Neural progenitor cell (in vitro differentiated cells): ENCODE measurements around the gene NFIL3. TPM values are rescaled to one million over a fixed set of nuclear protein-coding genes. Genes with fewer than 3 reads are reported as not detected.

ENCODE experiments used
- DNase-seq: peaks from one replicate; pipeline ENCODE4 v3.0.0-alpha.2; 2016; ENCODE audit warnings: low spot score
- H2AFZ ChIP-seq: fragments of 200-600 bp; sonication (generic); replicated peaks from 2 replicates; pipeline ENCODE4 v1.6.1; 2016; ENCODE audit warnings: antibody characterized with exemption
- H3F3A ChIP-seq: fragments of 200-600 bp; sonication (generic); 2 replicates; pipeline ENCODE4 v1.6.1; 2016; ENCODE audit warnings: antibody characterized with exemption, low read depth
- H3K27ac ChIP-seq: fragments of 200-600 bp; sonication (generic); 2 replicates; pipeline ENCODE4 v1.5.1; 2016; ENCODE audit warnings: mild to moderate bottlenecking
- H3K27me3 ChIP-seq: fragments of 200-600 bp; sonication (generic); 2 replicates; pipeline ENCODE4 v1.6.1; 2016; ENCODE audit warnings: mild to moderate bottlenecking, moderate library complexity
- H3K36me3 ChIP-seq: fragments of 200-600 bp; sonication (generic); 2 replicates; pipeline ENCODE4 v1.5.1; 2016
- H3K4me1 ChIP-seq: fragments of 200-600 bp; sonication (generic); 2 replicates; pipeline ENCODE4 v1.6.1; 2016; ENCODE audit warnings: mixed run types
- H3K4me2 ChIP-seq: fragments of 200-600 bp; sonication (generic); 2 replicates; pipeline ENCODE4 v1.6.1; 2016
- H3K4me3 ChIP-seq: fragments of 200-600 bp; sonication (generic); 2 replicates; pipeline ENCODE4 v1.5.1; 2016
- H3K79me2 ChIP-seq: fragments of 200-600 bp; sonication (generic); 2 replicates; pipeline ENCODE4 v1.6.1; 2016; ENCODE audit warnings: low read depth
- H3K9ac ChIP-seq: fragments of 200-600 bp; sonication (generic); 2 replicates; pipeline ENCODE4 v1.6.1; 2016
- H3K9me3 ChIP-seq: fragments of 200-600 bp; sonication (generic); 2 replicates; pipeline ENCODE4 v1.5.1; 2016; ENCODE audit warnings: low read depth
- H4K20me1 ChIP-seq: fragments of 200-600 bp; sonication (generic); 2 replicates; pipeline ENCODE4 v1.6.1; 2016; ENCODE audit warnings: low read depth
- H3K27ac Mint-ChIP-seq: 3 replicates; pipeline ENCODE4 v1.8.0; 2021; ENCODE audit warnings: mixed read lengths
- H3K27me3 Mint-ChIP-seq: 2 replicates; pipeline ENCODE4 v1.8.0; 2022; ENCODE audit warnings: low read depth, mild to moderate bottlenecking, inconsistent platforms, moderate library complexity, mixed read lengths; ENCODE audit not compliant: insufficient read depth
- H3K36me3 Mint-ChIP-seq: 3 replicates; pipeline ENCODE4 v1.8.0; 2021; ENCODE audit warnings: mixed read lengths
- H3K4me1 Mint-ChIP-seq: 3 replicates; pipeline ENCODE4 v1.8.0; 2021; ENCODE audit warnings: mixed read lengths
- H3K4me3 Mint-ChIP-seq: 3 replicates; pipeline ENCODE4 v1.8.0; 2021; ENCODE audit warnings: mild to moderate bottlenecking, moderate library complexity, mixed read lengths
- H3K9me3 Mint-ChIP-seq: 3 replicates; pipeline ENCODE4 v1.8.0; 2020; ENCODE audit warnings: mixed read lengths
- CTCF ChIP-seq: fragments of 200-600 bp; sonication (generic); IDR thresholded peaks from 2 replicates; pipeline ENCODE4 v1.5.1; 2017; ENCODE audit warnings: antibody characterized with exemption, mild to moderate bottlenecking
- EZH2 ChIP-seq: fragments of 200-600 bp; sonication (generic); IDR thresholded peaks from 2 replicates; pipeline ENCODE4 v1.6.1; 2017; ENCODE audit warnings: antibody characterized with exemption, mild to moderate bottlenecking, moderate library complexity
- EZH2phosphoT487 ChIP-seq: fragments of 200-600 bp; sonication (generic); IDR thresholded peaks from 2 replicates; pipeline ENCODE4 v1.6.1; 2017; ENCODE audit warnings: antibody characterized with exemption
- total RNA-seq: library from RNA; depleted of rRNA; stranded (reverse); fragments of >200 nt; gene quantifications from 2 replicates; pipeline ENCODE4 v1.2.3, GENCODE V29; 2015; ENCODE audit warnings: low replicate concordance

The NFIL3 gene
- total RNA-seq, 1 donor from 2014 or later = 22.3 TPM

GRCh38 chr9:91407580-91408318 is 15.9 kb downstream of the NFIL3 start:
- no peak for DNase-seq
- H3F3A ChIP-seq = no peaks in the 10 kb centered on the region
- Mint-ChIP-seq H3K27ac (no peak overlapping the region), H3K36me3 (peaks cover 34% of the 10 kb centered on the region), H3K27me3 (no peaks in the 10 kb centered on the region), H3K4me3 (no peak overlapping the region), H3K4me1 (no peaks in the 10 kb centered on the region), H3K9me3 (peaks cover 2% of the 10 kb centered on the region)
- no peak overlapping the region for H3K9ac ChIP-seq
- no peak overlapping the region for H3K27ac ChIP-seq
- no peaks in the 10 kb centered on the region for H3K9me3 ChIP-seq
- H3K4me1 ChIP-seq = no peaks in the 10 kb centered on the region
- H3K4me2 ChIP-seq = no peak overlapping the region
- TF ChIP-seq EZH2 (no peak), CTCF (no peak), EZH2phosphoT487 (no peak)
- H4K20me1 ChIP-seq = peaks cover 11% of the 10 kb centered on the region
- H3K4me3 ChIP-seq = no peak overlapping the region
- H2AFZ ChIP-seq = no peak overlapping the region
- no peaks in the 10 kb centered on the region for H3K27me3 ChIP-seq
- H3K36me3 ChIP-seq = no peaks in the 10 kb centered on the region
- peaks cover 20% of the 10 kb centered on the region for H3K79me2 ChIP-seq

GRCh38 chr9:91405343-91406077 is 18.1 kb downstream of the NFIL3 start:
- no peaks in the 10 kb centered on the region for H3K36me3 ChIP-seq
- no peak overlapping the region for H3K9ac ChIP-seq
- Mint-ChIP-seq H3K36me3 (peaks cover 26% of the 10 kb centered on the region), H3K9me3 (peaks cover 2% of the 10 kb centered on the region), H3K4me1 (no peaks in the 10 kb centered on the region), H3K27ac (no peak overlapping the region), H3K4me3 (no peak overlapping the region), H3K27me3 (no peaks in the 10 kb centered on the region)
- no peaks in the 10 kb centered on the region for H3K4me1 ChIP-seq
- TF ChIP-seq EZH2 (no peak), CTCF (no peak), EZH2phosphoT487 (no peak)
- H3K79me2 ChIP-seq = no peaks in the 10 kb centered on the region
- H4K20me1 ChIP-seq = peaks cover under 1% of the 10 kb centered on the region
- no peaks in the 10 kb centered on the region for H3K9me3 ChIP-seq
- no peak overlapping the region for H2AFZ ChIP-seq
- DNase-seq = no peak
- no peak overlapping the region for H3K27ac ChIP-seq
- no peak overlapping the region for H3K4me2 ChIP-seq
- H3K4me3 ChIP-seq = no peak overlapping the region
- no peaks in the 10 kb centered on the region for H3F3A ChIP-seq
- H3K27me3 ChIP-seq = no peaks in the 10 kb centered on the region

GRCh38 chr9:91403665-91404543 is 19.7 kb downstream of the NFIL3 start:
- Mint-ChIP-seq H3K4me3 (no peak overlapping the region), H3K27me3 (no peaks in the 10 kb centered on the region), H3K27ac (no peak overlapping the region), H3K4me1 (no peaks in the 10 kb centered on the region), H3K9me3 (peaks cover 2% of the 10 kb centered on the region), H3K36me3 (peaks cover 13% of the 10 kb centered on the region)
- H3K27ac ChIP-seq = no peak overlapping the region
- TF ChIP-seq EZH2phosphoT487 (no peak), CTCF (no peak), EZH2 (no peak)
- no peaks in the 10 kb centered on the region for H3K36me3 ChIP-seq
- H2AFZ ChIP-seq = no peak overlapping the region
- H3F3A ChIP-seq = no peaks in the 10 kb centered on the region
- H3K4me2 ChIP-seq = no peak overlapping the region
- no peaks in the 10 kb centered on the region for H3K27me3 ChIP-seq
- H3K9ac ChIP-seq = no peak overlapping the region
- no peaks in the 10 kb centered on the region for H4K20me1 ChIP-seq
- no peak overlapping the region for H3K4me3 ChIP-seq
- no peaks in the 10 kb centered on the region for H3K79me2 ChIP-seq
- no peak for DNase-seq
- H3K4me1 ChIP-seq = no peaks in the 10 kb centered on the region
- H3K9me3 ChIP-seq = no peaks in the 10 kb centered on the region
